ENCODE measurements around the gene SP140.

- TF ChIP-seq, protein P1, sequence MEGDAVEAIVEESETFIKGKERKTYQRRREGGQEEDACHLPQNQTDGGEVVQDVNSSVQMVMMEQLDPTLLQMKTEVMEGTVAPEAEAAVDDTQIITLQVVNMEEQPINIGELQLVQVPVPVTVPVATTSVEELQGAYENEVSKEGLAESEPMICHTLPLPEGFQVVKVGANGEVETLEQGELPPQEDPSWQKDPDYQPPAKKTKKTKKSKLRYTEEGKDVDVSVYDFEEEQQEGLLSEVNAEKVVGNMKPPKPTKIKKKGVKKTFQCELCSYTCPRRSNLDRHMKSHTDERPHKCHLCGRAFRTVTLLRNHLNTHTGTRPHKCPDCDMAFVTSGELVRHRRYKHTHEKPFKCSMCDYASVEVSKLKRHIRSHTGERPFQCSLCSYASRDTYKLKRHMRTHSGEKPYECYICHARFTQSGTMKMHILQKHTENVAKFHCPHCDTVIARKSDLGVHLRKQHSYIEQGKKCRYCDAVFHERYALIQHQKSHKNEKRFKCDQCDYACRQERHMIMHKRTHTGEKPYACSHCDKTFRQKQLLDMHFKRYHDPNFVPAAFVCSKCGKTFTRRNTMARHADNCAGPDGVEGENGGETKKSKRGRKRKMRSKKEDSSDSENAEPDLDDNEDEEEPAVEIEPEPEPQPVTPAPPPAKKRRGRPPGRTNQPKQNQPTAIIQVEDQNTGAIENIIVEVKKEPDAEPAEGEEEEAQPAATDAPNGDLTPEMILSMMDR (IDR thresholded peaks at IDR 0.05) = no peak
- no peak for TF ChIP-seq POLR2A (IDR thresholded peaks at IDR 0.05)
Measured at GRCh38 chr2:230326453-230327417, 101.2 kb downstream of the SP140 start, which contains the start of gene SP140L.
